GM04503 (cell line): ENCODE data around the gene MPEG1.

Source experiments
- DNase-seq: peaks from one replicate; pipeline ENCODE4 v3.0.0-alpha.2; 2012; ENCODE audit warnings: low read depth

Gene MPEG1

DNA sequence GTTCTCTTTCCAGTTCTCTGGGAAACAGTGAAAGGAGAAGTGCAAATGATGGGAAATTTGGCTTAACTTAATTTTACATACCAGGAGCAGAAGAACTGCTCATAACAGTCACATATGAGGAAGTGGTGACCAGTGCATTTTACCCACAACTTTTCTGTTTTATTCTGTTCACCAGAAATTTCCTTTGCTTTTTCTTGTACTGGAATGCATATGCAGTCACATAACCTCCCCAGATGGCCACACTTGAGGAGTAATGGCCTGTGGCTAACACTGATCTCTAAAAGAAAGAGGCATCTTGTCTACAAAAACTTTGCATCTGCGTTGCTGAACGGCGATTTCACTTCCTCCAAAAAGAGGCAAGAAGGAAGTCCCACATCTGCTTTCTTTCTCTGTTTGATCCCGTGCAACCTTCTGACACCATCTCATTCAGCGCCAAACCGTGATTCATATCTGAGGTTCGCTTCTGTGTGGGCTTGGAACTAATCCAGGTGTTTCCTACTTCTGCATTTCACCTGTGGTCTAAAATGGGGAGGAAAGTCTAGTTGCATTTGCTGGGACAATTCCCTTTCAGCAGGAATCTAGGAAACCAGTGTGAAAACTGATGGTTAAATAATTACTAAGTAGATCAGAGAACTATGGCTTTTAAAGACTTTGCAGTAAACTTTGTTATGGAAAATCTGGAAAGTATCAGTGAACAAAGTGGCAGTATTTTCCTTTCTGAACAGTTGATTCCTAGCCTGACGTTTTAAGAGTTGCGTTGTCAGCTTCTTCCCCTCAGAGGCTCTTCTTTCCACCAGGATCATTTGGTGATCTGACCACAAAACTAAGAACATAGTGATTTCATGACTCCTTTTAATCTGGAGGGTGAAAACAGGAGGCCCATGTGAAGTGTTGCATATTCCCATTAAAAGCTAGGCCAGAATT, 4.2 kb upstream of the MPEG1 start:
- no peak for DNase-seq

DNA sequence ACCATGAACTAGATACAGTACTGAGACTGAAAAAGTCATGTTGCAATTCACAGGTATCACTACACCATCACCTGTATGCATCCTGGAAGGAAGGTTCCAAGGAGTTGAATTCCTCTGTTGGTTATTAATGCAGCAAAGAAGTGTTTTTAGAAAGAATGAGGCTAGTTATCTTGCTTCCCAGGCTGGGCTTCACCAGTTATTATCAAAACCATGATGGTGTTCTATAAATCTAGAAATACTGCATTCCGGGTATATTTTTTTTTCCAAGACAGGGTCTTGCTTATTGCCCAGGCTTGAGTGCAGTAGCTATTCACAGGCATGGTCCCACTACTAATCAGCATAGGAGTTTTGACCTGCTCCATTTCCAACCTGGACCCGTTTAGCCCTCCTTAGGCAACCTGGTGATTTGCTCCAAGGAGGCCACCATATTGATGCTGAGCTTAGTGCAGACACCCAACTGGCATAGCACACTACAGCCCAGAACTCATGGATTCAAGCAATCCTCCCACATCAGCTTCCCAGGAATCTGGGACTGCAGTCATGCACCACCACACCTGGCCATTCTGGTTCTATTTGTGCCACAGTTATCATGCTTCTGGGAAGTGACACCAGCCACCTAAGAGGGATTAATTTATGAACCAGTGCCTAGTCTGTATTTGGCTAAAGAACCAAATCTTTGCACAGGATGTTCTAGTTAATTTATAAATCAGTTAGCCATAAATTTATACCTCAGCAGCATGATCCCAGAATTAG, 1.6 kb upstream of the MPEG1 start:
- DNase-seq, result no peak

DNA sequence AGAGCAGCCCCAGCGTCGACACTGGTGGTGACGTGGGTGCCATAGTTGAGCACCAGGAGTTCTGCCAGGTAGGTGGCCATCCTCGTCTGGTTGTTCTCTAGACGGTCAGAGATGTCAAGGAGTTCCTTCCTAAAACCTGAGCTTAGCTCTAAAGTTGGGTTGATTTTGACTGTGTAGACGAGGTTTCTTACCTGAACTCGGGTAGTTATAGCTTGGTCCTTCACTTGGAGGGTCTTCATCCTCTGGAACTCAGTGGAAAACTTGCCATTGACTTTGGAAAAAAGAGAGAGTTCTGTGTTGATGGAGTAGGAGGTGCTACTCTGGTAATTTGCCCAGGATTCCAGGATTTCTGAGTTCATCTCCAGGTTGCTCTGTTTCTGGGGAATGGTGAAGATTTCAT, 505 bp downstream of the MPEG1 start:
- DNase-seq, result no peak

DNA sequence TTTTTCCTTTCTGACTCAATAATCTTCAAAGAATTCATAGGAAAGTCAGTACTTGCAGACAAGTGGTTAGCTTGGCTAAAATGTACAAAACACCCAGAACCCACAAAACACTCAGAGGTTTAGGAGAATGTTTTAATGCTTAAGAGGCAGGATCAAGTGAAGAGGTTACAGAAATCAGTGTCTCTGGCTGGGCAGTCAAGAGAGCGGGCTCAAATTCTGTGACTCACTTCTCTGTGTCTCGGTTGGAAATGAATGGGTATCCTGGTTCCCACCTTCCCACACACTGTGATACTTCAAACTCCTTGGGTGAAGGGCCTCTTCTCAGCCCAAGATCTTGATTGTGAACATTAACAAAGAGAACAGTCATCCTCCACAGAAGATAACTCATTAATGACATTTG, 3.8 kb downstream of the MPEG1 start:
- no peak for DNase-seq

DNA sequence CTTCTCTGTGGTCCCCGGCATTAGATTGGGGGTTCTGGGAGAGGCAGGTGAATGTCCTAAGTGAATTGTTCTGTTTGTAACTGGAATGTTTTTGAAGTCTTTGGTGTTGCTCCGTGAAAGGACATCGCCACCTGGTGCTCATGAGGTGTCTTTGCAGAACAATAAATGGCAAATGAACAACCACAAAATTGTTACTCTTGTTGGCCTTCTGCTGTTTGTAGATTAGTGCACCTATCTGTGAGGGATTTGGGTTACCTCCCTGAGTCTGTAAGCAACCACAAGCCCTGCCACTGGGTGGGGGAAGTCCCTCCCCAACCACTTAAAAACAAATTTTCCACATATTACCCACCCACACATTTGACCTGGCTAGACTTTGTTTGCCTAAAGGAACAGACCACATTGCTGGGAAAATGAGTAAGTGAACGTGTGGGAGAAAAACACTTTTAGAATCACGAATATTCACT, 4.7 kb downstream of the MPEG1 start:
- DNase-seq, result no peak

DNA sequence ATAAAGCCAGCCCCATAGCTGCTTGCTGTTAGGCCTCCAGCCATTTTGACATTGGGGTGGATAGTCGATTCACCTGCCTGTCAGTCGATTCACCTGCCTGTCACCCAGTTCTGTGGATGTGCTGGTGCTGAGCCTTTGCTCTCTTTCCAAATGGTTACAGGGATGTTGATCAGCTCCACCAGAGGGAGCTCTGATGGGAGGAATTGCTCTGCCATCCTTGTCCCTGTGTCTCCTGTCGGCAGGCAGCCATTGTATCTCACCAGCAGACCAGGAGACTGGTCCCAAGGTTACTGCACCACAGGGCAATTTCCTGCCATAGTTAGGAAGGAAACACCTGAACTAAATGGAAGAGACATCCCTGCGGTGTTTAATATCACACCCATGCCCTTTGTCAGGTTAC, 6.1 kb downstream of the MPEG1 start:
- no peak for DNase-seq

DNA sequence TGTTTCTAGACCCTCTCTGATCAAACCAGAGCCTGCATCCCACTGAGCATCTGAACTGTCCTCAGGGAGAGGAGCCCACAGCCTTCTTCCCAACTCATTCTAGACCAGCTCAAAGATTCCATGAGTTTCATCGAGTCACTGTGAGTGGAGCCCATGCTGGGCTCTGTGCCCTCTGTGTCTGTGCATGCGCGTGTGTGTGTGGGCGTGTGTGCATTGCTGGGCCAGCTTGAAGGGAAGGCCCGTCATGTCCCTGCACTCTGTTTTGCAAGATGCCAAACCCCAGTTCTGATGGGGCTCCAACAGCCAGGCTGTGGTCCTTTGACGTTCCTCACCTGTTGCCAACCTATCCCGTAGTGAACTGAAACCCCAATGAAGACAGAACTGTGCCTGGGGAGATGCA, 7.1 kb downstream of the MPEG1 start:
- no peak for DNase-seq

DNA sequence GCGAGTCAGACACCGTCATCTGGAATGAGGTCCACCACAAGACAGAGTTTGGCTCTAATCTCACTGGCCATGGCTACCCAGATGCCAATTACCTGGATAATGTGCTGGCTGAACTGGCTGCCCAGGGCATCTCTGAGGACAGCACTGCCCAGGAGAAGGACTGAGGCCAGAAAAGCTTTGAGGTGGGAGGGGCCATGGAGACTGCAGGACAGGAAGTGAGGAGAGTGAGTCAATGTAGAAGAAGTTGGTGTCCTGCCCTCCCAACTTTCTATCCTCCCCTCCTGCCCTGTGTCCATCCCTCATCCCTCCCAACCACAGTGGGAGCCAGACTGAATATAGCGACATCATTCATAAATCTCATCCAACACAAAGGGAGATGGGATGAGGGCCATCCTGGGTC, 8.0 kb downstream of the MPEG1 start:
- DNase-seq, result no peak

DNA sequence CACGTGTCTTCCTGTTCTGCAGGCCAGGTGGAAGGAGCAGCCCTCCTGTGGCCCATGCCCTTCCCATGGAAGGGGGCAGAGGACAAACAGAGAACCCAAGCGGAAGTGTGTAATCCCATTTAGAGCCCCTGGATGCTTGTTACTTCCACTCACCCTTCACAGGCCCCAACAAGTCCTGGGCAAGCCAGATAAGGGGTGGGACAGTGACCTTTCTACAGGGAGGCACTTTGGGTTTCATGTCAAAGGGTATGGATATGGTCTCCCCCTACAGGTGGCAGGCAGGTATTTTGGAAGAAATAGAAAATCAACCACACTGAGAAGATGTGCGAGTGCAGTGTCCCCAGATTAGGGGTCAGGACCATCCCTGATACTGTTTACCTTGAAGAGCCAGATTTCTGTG, 11.4 kb downstream of the MPEG1 start:
- no peak for DNase-seq

DNA sequence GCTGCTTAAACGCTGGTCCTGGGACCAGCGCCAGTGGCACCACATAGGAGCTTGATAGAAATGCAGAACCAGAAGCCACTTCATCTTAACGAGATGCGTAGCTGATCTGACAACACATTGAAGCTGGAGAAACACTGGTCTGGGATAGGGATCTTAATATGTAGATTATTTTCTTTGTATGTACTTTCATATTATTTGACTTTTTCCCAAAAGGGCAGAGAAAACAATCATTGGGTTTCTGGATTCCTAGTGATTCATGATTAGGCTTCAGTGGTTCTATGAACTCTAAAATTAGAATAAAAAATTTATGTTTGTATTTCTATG, 12.3 kb downstream of the MPEG1 start:
- no peak for DNase-seq

DNA sequence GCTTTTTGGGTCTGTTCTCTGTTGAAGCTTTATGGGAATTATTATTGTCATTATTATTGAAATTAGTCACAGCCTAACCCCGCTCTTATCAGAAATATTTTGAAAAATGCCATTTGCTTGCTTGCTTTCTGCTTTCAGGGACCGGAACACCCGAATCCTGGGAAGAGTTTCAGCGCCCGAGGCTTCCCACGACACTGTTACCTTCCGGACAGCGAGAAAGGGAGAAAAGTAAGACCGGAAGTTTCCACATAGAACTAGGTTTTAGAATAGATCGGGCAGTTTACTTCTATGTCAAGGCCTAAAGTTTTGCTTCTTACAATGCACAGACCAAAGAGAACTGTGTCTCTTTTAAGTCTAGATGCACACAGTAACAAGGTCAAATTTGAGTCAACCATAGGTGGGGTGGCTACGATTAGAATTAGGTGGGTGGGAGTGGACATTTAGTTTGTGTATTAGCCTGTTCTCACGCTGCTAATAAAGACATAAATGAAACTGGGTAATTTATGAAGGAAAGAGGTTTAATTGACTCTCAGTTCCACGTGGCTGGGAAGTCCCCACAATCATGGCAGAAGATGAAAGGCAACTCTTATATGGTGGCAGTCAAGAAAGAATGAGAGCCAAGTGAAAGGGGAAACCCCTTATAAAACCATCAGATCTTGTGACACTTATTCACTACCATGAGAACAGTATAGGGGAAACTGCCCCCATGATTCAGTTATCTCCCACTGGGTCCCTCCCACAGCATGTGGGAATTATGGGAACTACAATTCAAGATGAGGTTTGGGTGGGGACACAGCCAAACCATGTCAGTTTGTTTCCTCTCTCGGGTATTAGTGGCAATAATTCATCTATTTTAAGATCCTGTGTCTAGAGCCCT, 12.9 kb downstream of the MPEG1 start:
- DNase-seq, result no peak

DNA sequence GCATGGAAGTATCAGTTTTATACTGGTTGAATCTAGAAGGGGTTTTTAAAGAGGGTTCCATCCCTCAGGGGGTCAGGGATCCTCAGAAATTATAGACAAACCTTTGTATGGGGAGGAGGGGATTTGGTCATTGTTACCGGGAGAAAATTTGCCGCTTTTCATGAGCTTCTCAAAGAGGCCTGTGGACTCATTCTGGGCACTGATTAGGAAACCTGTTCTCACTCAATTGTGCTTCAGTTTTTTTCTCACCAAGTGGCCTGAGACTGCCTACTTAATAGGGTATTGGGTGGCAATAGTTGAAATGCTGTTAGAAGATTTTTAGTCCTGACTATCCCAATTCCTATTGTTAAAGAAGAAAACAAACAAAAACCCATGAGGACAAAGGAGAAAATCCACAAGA, 14.0 kb downstream of the MPEG1 start:
- no peak for DNase-seq

DNA sequence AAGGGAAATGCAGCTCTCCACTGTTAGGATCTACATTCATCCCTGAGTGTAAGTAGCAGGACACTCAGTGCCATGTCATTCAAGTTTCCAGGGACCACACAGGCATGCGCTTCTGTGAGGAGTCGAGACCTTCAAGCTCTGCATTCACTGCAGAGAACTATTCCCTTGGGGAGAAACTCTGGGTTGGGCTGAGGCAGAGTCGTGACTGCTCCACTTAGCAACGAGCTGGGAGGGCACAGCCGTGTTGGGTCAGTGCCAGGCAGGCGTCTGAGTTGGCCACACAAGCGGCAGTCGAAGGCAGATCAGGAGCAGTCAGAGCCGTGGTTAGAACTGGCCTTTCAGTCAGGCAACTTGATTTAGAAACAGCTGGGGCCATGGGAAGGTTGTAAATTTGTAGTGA, 14.7 kb downstream of the MPEG1 start:
- peak; percentile 50 for DNase-seq

DNA sequence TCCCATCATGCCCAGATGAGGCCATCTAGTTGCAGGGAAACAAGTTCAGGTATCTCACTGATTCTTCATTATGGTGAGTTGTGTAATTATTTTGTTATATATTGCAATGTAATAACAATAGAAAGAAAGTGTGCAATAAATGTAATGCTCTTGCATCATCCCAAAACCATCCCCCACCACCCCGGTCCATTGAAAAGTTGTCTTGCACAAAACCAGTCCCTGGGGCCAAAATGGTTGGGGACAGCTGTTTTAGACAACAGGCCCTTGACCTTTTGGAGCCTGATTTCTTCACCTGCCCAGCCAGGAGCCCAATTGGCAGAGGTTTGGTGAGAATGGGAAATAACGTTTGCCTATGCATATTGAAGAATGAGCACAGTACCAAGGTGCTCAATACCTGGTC, 15.9 kb downstream of the MPEG1 start:
- DNase-seq, result no peak

DNA sequence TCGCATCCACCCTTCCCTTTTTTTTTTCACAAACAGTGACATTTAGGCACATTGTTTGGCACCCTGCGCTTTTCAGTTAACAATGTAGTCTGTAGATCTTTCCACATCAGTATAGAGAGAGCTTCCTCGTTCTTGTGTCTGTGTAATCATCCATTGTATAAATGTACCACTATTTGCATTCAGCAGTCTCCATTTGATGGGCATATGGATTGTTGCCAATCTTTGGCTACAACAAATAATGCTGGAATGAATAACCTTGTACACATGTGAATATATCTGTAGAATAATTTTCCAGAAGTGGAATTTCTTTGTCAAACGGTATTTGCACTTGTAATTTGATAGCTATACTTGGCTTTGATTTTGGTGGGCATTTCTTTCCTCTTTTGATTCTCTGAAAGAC, 17.1 kb downstream of the MPEG1 start:
- DNase-seq, result no peak

DNA sequence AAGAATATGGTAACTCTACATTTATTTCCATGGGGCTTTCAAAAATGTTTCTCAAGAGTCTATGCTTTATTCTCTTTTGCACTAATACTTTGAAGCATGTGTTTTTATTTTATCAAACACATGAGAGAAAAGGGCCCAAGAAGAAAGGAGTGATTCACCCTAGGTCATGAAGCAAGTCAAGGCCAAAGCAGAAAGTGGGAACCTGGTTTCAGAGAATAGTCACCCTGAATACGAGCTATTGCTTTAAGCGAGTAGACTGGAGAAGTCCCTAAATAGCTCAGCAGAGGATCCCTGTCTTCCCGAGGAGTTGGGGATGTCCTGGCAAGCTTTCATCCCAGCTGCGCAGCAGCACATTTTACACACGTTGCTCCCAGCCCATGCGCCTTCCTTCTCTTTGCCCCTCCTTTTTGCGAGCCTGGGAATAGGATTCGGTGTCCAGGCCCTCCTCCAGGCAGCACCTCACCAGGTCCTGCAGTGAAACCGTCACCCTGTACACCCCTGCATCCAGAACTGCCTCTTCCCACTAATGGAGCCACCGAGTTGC, 19.1 kb downstream of the MPEG1 start:
- no peak for DNase-seq

DNA sequence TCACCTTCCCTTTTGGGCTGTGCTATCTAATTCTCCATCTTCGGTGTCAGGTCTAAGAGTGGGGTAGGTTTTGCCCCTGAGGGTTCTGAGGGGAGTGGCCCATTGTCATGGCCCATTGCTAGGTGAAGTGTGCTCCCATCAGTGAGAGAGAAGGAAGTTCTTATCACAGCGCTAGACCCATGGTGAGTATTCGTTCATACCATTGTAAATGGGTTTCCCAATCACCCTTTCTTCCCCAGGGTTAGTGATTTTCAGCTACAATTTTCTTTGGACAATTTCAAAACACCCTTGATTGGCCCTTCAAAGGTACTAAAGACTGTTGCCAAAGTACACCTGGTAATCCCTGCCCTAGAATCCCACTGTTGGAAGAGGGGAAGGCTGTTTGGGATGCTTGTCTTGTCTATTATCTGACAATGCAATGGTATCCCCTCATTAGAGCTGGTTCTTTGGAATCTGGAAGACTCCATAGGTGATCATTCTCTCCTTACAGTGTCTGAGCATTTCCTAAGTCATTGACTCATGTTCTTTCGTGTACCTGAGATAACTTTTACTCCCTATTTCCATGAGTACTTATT, 20.2 kb downstream of the MPEG1 start:
- DNase-seq, result no peak

DNA sequence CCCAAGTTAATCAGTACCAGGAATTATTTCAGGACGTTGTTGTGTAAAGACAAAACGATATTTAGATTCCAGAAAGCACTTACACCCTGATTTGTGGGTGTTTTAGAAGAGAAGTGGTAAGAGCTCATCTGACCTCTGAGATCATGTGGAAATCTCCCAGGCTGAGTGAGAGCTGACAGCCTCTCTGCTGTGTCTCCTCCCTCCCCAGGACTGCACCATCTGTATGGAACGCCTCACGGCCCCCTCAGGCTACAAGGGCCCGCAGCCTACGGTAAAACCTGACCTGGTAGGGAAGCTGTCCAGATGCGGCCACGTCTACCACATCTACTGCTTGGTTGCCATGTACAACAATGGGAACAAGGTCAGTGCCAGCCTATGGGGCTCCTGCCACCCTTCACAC, 20.8 kb downstream of the MPEG1 start:
- DNase-seq, result no peak

DNA sequence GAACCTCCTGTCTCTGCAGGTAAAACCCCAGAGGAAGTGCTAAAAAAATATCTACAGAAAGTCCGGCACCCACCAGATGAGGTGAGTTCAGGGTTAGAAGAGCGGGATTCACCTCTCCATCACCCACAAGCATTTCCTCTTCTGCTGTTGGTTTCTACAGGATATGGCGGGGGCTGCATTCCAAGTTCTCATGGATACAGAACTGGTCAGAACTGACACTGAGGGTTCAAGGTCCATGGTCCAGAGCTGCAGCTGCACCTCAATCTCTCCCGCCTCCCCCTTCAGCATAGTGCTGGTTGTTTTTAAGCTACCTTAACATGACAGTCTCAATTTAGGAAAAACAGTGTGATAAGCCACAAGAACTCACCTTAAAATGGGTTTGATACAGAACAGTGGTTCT, 21.6 kb downstream of the MPEG1 start:
- no peak for DNase-seq

DNA sequence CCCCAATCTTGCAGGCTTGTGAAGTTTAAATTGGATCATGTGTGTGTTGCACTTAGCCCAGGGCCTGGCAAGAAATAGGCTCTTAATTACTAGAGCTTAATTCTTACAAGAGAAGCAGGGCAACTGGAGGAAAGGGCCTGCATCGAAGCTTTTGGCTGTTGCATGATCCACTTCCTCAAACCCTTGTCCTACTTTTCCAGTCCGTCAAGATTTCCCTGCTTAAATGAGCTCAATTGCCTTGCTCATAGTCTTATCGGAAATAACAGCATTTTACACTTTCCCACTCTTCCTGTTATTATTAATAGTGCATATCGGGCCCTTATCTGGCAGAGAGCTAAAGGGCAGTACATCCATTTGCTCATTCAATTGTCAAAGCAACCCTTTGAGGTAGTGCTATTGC, 22.7 kb downstream of the MPEG1 start:
- no peak for DNase-seq

DNA sequence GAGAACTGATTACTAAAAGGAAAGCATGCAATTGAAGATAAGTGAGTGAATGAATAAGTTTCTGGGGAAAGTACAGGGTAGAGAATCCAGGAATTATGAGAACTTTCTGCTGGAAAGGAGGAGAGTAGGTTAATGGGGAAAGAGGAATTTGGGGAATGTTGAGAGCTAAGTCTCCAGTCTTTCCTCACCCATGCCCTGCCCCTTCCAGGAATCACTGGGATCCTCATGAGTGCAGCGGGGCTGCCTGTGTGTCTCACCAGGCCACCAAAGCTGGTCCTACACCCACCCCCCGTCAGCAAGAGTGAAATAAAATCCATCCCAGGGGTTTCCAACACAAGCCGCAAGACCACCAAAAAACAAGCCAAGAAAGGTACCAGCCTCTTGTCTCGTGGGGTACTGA, 23.8 kb downstream of the MPEG1 start:
- DNase-seq, result no peak

DNA sequence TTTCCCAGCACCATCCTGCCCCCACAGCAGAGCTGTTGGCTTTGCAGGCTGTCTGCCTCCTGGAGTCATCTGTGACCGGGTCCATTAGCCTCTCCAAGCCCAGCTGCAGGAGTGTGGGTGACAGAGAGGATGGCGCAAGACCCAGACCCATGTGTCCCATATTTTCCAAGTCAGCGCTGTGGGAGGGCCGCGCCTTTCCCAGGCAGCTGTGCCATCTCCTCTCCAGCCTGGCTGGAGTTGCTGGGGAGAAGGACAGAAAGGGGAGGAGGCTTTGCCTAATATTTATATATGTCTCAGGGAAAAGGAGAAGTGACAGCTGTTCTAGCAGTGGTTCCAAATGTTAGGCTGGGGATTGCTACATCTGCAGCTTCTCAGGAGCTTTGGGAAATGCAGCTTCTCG, 25.1 kb downstream of the MPEG1 start:
- no peak for DNase-seq
